Measurements from ENCODE around the gene PIP5K1A.

Gene PIP5K1A

DNA sequence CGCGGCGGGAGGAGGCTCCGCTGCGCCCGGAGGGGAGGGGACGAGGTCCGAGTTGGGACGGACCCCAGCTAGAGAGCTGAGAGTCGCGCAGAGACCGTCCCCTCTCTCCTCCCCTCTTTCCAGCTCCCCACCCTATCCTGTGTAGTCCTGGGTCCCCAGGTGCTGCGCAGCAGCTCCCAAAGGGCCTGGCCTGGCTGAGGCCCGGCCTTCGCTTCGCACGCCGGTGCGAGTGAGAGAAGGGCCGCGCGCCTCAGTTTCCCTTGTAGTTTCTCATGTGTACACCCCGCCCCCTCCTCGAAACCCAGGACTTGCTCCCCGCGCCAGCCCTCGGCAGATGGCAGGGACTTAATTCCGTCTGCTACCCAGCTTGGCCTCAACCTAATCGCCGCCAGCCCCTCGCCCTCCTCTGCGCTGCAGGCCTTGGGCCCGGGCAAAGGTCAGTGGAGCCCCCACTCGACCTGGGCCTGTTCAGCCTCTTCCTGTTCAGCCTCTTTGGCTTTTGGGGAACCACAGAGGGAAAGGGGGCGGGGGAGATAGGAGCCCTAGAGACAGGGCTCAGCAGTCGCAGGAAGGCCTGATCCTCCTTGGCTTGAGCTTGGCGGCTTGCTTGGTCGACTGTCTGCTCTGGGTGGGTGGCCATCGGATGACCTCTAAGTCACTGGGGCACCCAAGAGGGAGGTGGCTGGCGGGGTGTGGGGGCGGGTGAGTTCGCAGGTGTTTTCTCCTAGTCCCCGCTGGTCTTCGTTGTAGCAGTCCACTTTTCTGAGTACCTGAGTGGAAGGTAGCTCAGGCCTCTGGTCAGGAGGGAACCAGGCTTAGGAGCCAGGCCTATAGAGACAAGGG lies 84.8 kb downstream of the PIP5K1A start:
- peak overlapping the region; percentile 83 for H3K4me3 ChIP-seq (ENCODE audit: low read depth, low read length)
- no peak for DNase-seq (ENCODE audit: low read depth)
- TF ChIP-seq, protein P1, sequence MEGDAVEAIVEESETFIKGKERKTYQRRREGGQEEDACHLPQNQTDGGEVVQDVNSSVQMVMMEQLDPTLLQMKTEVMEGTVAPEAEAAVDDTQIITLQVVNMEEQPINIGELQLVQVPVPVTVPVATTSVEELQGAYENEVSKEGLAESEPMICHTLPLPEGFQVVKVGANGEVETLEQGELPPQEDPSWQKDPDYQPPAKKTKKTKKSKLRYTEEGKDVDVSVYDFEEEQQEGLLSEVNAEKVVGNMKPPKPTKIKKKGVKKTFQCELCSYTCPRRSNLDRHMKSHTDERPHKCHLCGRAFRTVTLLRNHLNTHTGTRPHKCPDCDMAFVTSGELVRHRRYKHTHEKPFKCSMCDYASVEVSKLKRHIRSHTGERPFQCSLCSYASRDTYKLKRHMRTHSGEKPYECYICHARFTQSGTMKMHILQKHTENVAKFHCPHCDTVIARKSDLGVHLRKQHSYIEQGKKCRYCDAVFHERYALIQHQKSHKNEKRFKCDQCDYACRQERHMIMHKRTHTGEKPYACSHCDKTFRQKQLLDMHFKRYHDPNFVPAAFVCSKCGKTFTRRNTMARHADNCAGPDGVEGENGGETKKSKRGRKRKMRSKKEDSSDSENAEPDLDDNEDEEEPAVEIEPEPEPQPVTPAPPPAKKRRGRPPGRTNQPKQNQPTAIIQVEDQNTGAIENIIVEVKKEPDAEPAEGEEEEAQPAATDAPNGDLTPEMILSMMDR (conservative IDR thresholded peaks at IDR 0.05; ENCODE audit: low read depth, low read length), result no peak

DNA sequence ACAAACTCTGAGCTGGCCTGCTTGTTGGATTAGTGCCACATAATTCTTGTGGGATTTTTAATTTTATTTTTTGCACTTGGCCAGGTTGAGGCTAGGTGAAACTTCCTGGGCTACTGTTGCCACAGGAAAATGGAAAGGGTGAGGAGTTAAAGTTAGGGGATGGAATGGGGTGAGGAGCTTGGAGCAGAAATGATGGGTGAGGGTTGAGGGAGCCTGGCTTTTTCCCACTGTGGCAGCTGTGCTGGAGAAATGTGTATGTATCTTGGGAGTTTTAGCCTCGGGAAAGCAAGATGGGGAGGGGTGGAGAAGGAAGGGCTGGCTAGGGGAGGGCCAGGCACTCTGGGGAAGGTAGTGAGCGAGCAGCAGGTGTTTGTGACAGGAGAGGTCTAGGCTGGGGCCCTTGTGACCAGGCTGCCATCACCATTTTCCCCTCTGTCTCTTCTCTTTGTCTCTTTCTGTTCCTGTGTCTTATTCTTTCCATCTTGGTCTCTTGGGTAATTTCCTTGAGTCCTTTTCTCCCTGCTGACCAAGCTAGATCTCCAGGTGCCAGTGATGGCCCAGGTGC lies 85.7 kb downstream of the PIP5K1A start:
- no peak for DNase-seq (ENCODE audit: low read depth)
- TF ChIP-seq, protein P1 (conservative IDR thresholded peaks at IDR 0.05; ENCODE audit: low read depth, low read length), result no peak
- H3K4me3 ChIP-seq (ENCODE audit: low read depth, low read length), result no peak overlapping the region

DNA sequence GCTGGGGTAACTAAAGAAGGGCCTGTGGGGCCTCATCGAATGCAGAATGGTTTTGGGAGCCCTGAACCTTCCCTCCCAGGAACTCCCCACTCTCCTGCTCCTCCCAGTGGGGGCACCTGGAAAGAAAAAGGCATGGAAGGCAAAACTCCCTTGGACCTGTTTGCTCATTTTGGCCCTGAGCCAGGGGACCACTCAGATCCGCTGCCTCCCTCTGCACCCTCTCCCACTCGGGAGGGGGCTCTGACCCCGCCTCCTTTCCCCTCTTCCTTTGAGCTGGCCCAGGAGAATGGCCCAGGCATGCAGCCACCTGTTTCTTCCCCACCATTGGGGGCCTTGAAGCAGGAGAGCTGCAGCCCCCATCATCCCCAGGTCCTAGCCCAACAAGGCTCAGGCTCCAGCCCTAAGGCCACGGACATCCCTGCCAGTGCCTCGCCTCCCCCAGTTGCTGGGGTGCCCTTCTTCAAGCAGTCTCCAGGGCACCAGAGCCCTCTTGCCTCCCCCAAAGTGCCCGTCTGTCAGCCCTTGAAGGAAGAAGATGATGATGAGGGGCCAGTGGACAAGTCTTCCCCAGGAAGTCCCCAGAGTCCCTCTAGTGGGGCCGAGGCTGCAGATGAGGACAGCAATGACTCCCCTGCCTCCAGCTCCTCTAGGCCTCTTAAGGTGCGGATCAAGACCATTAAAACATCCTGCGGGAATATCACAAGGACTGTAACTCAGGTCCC lies 88.4 kb downstream of the PIP5K1A start:
- TF ChIP-seq, protein P1 (conservative IDR thresholded peaks at IDR 0.05; ENCODE audit: low read depth, low read length), result no peak
- H3K4me3 ChIP-seq (ENCODE audit: low read depth, low read length), result no peak overlapping the region
- no peak for DNase-seq (ENCODE audit: low read depth)

DNA sequence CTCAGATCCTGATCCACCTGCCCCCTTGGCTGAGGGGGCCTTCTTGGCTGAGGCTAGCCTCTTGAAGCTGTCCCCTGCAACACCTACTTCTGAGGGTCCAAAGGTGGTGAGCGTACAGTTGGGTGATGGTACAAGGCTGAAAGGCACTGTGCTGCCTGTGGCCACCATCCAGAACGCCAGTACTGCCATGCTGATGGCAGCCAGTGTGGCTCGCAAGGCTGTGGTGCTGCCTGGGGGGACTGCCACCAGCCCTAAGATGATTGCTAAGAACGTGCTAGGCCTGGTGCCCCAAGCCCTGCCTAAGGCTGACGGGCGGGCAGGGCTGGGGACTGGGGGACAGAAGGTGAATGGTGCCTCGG lies 89.0 kb downstream of the PIP5K1A start:
- H3K4me3 ChIP-seq (ENCODE audit: low read depth, low read length), result no peak overlapping the region
- TF ChIP-seq, protein P1 (conservative IDR thresholded peaks at IDR 0.05; ENCODE audit: low read depth, low read length), result no peak
- DNase-seq (ENCODE audit: low read depth), result no peak

DNA sequence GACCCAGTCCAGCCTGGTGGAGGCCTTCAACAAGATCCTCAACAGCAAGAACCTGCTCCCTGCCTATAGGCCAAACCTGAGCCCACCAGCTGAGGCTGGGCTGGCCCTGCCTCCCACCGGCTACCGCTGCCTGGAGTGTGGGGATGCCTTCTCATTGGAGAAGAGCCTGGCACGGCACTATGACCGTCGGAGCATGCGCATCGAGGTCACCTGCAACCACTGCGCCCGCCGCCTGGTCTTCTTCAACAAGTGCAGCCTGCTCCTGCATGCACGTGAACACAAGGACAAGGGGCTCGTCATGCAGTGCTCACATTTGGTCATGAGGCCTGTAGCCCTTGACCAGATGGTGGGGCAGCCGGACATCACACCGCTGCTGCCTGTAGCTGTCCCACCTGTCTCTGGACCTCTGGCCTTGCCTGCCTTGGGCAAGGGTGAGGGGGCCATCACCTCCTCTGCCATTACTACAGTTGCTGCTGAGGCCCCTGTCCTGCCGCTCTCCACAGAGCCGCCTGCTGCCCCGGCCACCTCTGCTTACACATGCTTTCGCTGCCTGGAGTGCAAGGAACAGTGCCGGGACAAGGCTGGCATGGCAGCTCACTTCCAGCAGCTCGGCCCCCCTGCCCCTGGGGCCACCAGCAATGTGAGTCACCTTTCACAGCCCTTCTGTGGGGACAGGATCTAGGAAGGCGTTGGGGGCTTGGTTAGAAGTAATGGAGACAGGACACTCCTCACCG lies 89.6 kb downstream of the PIP5K1A start:
- H3K4me3 ChIP-seq (ENCODE audit: low read depth, low read length), result no peak overlapping the region
- no peak for DNase-seq (ENCODE audit: low read depth)
- TF ChIP-seq, protein P1 (conservative IDR thresholded peaks at IDR 0.05; ENCODE audit: low read depth, low read length), result no peak

DNA sequence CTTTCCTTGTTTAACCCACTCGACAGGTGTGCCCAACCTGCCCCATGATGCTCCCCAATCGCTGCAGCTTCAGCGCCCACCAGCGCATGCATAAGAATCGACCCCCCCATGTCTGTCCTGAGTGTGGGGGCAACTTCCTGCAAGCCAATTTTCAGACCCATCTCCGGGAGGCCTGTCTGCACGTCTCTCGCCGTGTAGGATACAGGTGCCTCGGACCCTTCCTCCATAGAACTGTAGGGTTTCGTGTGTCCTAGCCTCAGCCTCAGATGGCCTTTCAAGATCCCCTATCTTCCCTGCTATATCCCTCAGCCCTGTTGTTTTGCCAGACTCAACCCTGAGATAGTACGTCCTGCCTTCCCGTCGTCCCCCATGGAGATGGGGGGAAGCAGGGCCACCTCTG lies 90.2 kb downstream of the PIP5K1A start:
- H3K4me3 ChIP-seq (ENCODE audit: low read depth, low read length), result no peak overlapping the region
- DNase-seq (ENCODE audit: low read depth), result no peak
- TF ChIP-seq, protein P1 (conservative IDR thresholded peaks at IDR 0.05; ENCODE audit: low read depth, low read length), result no peak
